ENCODE data around the gene SMLR1.

DNA sequence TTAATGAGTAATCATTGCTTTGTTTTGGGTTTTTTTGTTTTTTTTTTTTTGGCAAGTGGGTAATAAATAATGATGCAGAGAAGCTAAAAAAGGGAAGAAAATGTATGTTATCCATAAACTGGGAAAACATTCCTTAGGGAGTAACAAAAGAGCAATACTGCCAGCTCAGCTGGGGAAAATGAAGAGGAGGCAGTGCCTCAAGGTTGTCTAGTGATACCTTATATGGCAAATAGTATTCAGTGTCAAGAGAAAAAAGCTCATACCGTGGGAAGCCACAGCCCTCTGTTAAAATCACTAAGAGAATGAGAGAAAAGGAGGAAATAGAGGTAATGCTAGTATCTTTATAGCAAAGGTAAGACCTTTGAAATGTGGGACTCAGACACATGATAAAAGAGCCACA lies 47.1 kb upstream of the SMLR1 start:
- TF ChIP-seq, protein P1, sequence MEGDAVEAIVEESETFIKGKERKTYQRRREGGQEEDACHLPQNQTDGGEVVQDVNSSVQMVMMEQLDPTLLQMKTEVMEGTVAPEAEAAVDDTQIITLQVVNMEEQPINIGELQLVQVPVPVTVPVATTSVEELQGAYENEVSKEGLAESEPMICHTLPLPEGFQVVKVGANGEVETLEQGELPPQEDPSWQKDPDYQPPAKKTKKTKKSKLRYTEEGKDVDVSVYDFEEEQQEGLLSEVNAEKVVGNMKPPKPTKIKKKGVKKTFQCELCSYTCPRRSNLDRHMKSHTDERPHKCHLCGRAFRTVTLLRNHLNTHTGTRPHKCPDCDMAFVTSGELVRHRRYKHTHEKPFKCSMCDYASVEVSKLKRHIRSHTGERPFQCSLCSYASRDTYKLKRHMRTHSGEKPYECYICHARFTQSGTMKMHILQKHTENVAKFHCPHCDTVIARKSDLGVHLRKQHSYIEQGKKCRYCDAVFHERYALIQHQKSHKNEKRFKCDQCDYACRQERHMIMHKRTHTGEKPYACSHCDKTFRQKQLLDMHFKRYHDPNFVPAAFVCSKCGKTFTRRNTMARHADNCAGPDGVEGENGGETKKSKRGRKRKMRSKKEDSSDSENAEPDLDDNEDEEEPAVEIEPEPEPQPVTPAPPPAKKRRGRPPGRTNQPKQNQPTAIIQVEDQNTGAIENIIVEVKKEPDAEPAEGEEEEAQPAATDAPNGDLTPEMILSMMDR (IDR thresholded peaks at IDR 0.05): no peak
- TF ChIP-seq SIN3A (IDR thresholded peaks at IDR 0.05; ENCODE audit: borderline replicate concordance, insufficient read depth, low read depth, low read length) (no peak), POLR2AphosphoS5 (IDR thresholded peaks at IDR 0.05; ENCODE audit: low read depth, low read length) (no peak)
- TF ChIP-seq, protein P2, sequence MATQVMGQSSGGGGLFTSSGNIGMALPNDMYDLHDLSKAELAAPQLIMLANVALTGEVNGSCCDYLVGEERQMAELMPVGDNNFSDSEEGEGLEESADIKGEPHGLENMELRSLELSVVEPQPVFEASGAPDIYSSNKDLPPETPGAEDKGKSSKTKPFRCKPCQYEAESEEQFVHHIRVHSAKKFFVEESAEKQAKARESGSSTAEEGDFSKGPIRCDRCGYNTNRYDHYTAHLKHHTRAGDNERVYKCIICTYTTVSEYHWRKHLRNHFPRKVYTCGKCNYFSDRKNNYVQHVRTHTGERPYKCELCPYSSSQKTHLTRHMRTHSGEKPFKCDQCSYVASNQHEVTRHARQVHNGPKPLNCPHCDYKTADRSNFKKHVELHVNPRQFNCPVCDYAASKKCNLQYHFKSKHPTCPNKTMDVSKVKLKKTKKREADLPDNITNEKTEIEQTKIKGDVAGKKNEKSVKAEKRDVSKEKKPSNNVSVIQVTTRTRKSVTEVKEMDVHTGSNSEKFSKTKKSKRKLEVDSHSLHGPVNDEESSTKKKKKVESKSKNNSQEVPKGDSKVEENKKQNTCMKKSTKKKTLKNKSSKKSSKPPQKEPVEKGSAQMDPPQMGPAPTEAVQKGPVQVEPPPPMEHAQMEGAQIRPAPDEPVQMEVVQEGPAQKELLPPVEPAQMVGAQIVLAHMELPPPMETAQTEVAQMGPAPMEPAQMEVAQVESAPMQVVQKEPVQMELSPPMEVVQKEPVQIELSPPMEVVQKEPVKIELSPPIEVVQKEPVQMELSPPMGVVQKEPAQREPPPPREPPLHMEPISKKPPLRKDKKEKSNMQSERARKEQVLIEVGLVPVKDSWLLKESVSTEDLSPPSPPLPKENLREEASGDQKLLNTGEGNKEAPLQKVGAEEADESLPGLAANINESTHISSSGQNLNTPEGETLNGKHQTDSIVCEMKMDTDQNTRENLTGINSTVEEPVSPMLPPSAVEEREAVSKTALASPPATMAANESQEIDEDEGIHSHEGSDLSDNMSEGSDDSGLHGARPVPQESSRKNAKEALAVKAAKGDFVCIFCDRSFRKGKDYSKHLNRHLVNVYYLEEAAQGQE (IDR thresholded peaks at IDR 0.05; ENCODE audit: insufficient read depth in 1 of 2, low read depth in 2 of 2, low read length in 1 of 2): no peak

Measured in Panc1 (cell line).